Stimulated activated CD4-positive, alpha-beta T cell treated with anti-CD3 and anti-CD28 coated beads, Interleukin-15, amount 100 ng/mL, for 1 hour (primary cell): ENCODE data around the gene KLHL2.
"Not testable (repeated sequence)": the region's sequence is repeated elsewhere in the genome, so short reads cannot be mapped to it uniquely, and the experiment has no call there.

Source experiments
- DNase-seq, 2 donors: peaks; one replicate each; pipeline ENCODE4 v3.0.0-alpha.2; 2020; ENCODE audit warnings: low read depth in 1 of 2, low spot score in 1 of 2

Gene KLHL2

DNA sequence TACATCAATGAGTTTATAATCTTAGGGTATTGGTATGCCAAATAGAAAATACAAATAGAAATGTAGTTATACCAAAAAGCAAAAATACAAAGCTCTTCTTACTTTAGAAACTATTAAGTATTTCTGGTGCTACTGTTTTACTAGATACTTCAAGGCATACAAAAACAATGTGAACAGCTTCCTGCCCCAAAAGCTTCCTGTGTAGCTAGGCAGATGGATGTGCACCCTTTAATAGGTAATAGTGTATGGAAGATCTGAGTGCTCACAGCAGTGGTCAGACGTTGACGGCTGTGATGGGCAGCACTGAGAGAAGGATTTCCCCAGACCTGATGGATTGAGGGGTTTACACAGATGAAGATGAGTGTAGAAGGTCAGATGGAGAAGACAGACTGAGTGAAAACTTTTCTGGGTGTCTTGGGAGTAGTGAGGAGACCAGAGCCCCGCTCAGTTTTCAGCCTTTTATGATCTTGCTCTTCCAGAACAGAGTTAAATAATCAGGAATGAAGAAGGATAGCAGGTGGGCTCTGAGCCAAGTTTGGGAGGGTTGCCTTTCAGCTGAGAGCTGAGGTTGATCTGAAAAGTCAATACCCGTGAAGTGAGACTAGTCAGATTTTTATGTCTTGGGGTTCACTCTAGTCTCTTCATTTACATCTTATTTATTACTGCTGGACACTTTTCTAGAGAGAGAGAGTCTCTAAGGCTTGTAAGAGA, 22.3 kb downstream of the KLHL2 start:
- DNase-seq = not testable (repeated sequence)

GRCh38 chr4:165232623-165233433, 25.5 kb downstream of the KLHL2 start:
- DNase-seq = not testable (repeated sequence)

- no peak for DNase-seq
These were observed 27.4 kb downstream of the KLHL2 start for GRCh38 chr4:165234766-165235165.

DNA sequence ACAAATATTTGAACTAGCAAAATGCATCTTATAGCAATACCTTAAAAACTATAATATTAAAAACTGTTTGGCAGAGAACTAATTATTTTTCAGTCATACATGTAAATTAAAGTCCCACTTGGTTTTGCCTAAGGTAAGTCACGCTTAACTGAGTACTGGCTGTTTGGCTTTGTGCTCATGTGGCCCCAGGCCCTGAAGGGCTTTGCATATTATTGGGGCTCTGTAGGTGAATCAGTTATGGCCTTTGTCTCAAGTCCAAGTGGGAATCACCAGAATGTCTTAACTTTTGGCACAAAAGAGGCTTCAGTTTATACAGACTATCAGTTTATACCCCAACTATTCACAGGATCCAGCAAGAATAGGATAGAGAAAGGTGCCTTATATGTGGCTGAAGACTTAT, 29.5 kb downstream of the KLHL2 start:
- DNase-seq = not testable (repeated sequence)

- not testable (repeated sequence) for DNase-seq
These were observed 30.8 kb downstream of the KLHL2 start for GRCh38 chr4:165238041-165238640.

DNA sequence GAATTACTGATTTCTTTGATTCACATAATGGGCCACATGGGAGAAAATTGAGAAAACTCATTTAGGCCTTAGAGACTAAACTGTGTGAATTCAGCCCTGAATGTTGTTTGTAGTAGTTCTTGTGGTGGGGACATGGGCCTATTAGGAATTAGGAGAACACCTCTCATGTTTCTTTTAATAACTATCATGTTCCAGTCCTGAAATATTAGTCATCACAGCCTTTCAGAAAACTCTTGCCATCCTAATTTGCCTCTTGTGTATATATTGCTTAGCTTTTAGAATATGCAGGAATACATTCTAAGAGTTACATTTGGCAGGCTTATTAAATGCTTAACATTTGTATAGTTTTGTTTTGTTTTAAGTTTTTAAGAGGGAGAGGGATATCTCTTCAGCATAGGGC, 33.4 kb downstream of the KLHL2 start:
- DNase-seq = not testable (repeated sequence)

DNA sequence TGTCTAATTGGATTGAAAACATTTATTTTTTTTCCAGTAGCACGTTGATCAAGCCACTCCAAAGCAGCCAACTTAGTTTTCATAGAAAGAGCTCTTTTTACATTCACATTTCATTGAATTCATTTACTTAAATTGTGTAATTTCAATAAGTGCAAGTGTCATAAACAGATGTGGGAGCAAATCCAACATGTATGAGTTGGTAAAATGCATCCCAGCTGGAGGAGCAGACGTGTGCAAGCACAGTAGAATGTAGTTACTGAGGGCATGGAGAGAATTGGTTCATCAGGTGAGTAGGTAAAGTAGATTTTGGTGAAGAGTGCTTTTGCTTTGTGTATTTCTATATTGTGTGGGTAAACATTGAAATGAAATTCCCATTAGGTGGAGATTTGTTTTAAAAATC, 36.8 kb downstream of the KLHL2 start:
- DNase-seq = not testable (repeated sequence)

DNA sequence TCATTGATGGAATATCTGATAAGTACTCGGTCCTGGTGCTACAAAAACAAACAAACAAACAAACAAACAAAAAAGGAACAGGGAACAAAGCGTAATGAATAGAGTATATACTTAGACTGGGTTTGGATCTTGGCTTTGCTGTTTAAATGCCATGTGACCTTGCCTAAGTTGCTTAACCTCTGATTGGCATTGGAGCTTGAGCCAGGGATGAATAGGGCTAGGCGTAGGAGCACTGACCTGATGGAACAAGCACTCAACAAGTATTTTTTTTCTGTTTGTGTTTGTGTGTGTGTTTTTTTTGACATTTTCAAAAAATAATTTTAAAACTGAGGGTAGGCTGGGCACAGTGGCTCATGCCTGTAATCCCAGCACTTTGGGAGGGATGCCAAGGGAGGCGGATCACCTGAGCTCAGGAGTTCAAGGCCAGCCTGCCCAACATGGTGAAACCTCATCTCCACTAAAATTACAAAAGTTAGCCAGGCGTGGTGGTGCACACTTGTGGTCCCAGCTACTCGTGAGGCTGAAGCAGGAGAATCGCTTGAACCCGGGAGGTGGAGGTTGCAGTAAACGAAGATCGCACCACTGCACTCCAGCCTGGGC, 37.3 kb downstream of the KLHL2 start:
- not testable (repeated sequence) for DNase-seq

GRCh38 chr4:165248102-165248501, 40.7 kb downstream of the KLHL2 start:
- no peak for DNase-seq

GRCh38 chr4:165248904-165249303, 41.5 kb downstream of the KLHL2 start:
- DNase-seq = not testable (repeated sequence)

DNA sequence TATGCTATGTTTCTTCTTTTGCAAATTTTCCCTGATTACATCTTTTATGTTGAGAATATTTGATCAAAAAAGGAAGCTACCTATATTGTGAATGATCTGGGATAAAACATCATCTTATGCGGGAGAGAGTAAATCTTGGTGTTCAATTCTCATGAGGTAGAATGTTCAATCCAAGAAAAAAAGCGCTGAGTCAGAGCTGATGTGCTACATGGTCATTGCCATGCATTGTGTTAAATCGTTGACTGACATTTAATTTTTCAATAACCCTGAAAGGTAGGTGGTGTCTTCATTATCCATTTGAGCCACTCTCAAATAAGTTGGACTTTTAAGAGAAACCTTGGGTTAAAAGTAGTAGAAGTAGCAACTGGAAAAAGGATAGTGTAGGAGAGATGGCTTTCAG, 47.4 kb downstream of the KLHL2 start:
- DNase-seq = not testable (repeated sequence)

GRCh38 chr4:165255439-165255838, 48.1 kb downstream of the KLHL2 start:
- not testable (repeated sequence) for DNase-seq

GRCh38 chr4:165256074-165256659, 48.8 kb downstream of the KLHL2 start:
- DNase-seq = not testable (repeated sequence)

- not testable (repeated sequence) for DNase-seq
These were observed 52.4 kb downstream of the KLHL2 start for GRCh38 chr4:165259776-165260175.

- not testable (repeated sequence) for DNase-seq
These were observed 54.9 kb downstream of the KLHL2 start for GRCh38 chr4:165262306-165262705.

DNA sequence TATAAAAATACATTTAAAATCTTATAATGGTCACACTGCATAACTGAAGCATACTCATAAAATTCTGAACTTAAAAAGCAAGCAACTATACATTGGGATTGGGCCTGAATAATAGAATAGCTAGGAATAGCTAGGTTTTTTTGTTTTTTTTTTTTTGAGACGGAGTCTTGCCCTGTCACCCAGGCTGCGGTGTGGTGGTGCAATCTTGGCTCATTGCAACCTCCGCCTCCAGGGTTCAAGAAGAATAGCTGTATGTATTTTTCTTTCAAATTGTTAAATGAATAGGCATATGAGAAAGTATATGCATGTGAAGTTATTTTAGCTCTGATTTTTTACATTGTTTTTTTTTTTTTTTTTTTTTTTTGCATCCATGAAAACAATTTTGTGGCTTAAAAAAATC, 56.1 kb downstream of the KLHL2 start:
- not testable (repeated sequence) for DNase-seq

DNA sequence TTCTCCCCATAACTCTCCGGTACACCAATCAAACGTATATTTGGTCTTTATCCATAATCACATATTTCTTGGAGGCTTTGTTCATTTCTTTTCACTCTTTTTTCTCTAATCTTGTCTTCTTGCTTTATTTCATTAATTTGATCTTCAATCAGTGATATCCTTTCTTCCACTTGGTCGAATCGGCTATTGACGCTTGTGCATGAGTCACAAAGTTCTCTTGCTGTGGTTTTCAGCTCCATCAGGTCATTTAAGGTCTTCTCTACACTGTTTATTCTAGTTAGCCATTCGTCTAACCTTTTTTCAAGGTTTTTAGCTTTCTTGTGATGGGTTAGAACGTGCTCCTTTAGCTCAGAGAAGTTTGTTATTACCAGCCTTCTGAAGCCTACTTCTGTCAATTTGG, 62.6 kb downstream of the KLHL2 start:
- not testable (repeated sequence) for DNase-seq

- not testable (repeated sequence) for DNase-seq
These were observed 66.1 kb downstream of the KLHL2 start for GRCh38 chr4:165273443-165273842.

DNA sequence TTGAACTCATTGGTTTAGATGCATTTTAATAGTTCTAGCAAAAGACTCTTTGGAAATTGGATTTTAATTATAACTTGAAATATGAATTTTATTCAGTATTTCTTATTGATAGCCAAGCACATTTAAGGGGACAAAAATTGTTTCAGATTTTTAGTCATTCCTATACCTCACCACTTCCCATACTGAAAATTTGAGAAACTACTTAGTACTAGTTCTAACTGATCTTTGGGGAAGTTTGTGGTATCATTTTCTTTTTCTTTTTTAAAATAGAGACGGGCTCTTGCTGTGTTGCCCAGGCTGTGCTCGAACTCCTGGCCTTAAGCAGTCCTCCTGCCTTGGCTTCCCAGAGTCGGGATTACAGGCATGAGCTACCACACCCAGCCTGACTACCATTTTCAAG, 68.0 kb downstream of the KLHL2 start:
- DNase-seq = not testable (repeated sequence)

- not testable (repeated sequence) for DNase-seq
These were observed 72.2 kb downstream of the KLHL2 start for GRCh38 chr4:165279531-165279930.

- not testable (repeated sequence) for DNase-seq
These were observed 77.3 kb downstream of the KLHL2 start for GRCh38 chr4:165284697-165285096.
